GM12874 (cell line): ENCODE data around the gene LAMC1.

ENCODE experiments used
- CTCF ChIP-seq: IDR thresholded peaks from 2 replicates; pipeline ENCODE4 v1.5.1; 2011; ENCODE audit warnings: low read depth, mild to moderate bottlenecking, control low read depth, low read length, moderate library complexity; ENCODE audit not compliant: insufficient read depth

LAMC1 gene

DNA sequence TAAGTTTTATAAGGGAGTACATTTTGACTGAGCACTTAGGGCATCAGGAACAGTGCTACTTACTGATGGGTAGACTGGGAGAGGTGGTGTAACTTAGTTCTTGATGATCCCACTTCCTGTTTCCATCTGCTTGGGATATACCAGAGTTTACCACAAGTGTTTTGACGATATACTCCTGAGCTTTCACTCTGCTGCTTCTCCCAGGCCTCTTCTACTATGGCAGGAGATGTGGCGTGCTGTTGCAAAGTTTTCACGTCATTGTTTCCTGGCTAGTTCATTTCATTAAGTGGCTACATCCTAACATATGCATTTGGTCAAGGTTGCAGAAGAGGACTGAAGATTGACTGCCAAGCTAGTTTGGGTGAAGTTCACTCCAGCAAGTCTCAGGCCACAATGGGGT, 121.5 kb downstream of the LAMC1 start:
- TF ChIP-seq CTCF: no peak

DNA sequence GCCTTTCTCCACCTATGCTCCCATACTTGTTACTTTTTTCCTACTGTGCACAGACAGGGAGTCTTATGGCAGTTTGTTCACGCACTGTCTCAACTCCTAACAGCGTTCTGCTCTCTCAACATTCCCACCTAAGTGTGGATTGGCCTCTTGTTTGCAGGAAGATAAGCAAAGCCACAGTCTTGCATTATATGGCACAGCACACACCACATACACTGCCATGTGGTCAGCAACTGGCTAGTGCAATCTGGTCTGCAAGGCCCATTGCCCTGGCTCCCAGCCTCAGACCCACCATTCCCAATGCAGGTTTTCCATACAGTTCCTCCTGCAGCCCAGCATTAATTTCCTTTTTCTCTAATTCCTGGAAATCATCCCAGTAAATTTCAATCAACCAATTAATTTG, 124.5 kb downstream of the LAMC1 start:
- TF ChIP-seq CTCF: no peak

DNA sequence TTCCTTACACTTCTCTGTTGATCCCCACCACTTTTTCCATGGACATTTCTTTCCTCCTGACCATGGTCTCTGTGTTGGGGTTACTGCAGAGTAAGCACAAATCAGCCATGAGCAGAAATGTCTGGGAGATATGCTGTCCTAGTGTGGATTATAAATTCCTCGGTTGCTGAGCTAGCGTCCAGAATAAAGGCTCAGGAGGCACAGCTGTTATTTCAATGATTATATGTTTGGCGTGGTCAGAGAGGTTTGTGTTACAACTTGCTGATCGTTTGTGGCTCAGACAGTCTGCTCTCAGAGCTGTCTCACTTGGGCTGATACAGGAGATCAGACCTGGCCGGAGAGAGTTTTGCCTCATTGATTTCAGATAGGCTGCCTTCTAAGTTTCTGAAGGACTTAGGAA, 125.4 kb downstream of the LAMC1 start:
- no peak for TF ChIP-seq CTCF

DNA sequence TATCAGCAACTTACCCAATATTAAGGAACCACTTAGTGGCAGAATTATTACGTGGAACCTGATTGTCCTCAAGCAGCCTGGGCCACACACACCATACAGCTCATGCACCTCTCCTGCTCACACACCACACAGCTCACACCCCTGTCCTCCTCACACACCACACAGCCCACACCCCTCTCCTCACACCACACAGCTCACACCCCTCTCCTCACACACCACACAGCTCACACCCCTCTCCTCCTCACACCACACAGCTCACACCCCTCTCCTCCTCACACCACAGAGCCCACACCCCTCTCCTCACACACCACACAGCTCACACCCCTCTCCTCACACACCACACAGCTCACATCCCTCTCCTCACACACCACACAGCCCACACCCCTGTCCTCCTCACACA, 126.1 kb downstream of the LAMC1 start:
- TF ChIP-seq CTCF: no peak

DNA sequence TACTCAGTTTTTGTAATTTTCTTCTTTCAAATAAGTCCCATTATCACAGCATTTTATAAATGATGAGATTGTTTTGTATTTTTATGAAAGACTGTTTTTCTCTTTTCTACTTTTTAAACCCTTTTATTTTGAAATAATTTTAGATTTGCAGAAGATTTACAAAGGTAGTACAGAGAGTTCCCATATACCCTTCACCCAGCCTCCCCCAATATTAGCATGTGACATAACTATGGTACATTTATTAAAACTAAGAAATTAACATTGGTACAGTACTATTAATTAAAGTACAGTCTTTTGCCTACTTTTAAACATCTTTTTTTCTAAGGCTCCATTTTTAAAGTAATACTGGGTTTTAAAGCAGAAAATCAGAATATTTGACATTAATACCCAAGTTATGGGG, 127.2 kb downstream of the LAMC1 start:
- no peak for TF ChIP-seq CTCF

DNA sequence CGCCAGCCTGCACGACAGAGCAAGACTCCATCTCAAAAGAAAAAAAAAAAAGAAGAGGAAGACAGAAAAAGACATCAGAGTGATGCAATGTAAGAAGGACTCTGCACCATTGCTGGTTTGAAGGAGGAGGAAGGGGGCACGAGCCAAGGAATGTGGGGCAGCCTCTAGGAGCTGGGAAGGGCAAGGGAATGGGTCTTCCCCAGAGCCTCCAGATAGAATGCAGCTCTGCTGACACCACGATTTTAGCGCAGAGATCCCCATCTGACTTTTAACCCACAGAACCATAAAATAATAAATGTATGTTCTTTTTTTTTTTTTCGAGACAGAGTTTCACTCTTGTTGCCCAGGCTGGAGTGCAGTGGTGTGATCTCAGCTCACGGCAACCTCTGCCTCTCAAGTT, 129.0 kb downstream of the LAMC1 start:
- no peak for TF ChIP-seq CTCF

- no peak for TF ChIP-seq CTCF
Observed at GRCh38 chr1:183155939-183156338, 132.7 kb downstream of the LAMC1 start.

DNA sequence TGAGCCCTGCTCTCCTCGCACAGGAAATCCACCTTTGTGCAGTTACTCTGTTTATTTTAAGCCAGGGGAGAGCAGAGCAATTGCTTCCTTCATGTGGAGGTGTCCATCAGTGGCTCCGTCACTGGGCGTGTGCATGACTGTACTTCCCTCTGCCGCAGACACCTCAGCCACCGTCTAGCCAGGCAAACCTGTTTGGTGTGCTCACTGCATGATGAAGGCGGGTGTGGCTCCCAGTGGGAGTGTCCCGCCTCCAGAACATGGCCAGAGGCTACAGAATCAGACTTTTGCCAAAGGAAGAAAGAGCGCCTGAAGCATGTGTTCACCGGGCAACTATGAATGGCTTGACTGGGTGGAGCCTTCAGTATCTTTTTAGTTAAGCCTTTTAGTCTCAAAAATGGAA, 136.7 kb downstream of the LAMC1 start:
- TF ChIP-seq CTCF: no peak
